Measurements from ENCODE around the gene STXBP6. TPM values are rescaled to one million over a fixed set of nuclear protein-coding genes. Genes with fewer than 3 reads are reported as not detected.

Gene STXBP6
- total and polyA plus RNA-seq, 8 donors: 9.9 to 28.5 (median 23.2) TPM

DNA sequence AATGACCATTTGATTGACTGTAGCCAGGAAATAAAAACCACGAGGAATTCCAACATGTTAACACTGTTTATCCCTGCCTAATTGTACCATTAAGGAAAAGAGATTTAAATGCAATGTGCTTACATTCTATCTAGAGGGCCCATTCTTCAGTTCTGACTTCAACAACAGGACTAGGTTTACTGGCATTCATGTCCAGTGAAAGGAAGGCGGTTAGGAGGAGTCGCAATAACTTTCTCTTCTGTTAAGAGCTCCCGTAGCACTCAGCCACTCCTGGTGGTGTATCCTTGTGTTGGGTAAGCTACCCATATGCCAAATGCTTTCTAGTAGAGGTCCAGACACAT lies 154.7 kb downstream of the STXBP6 start:
- ATAC-seq (peak; percentile 31 to 63 (median 55)), FAIRE-seq (no peak)
- peak overlapping the region in 2 of 4 donors; percentile 27 to 39 for H3K27ac ChIP-seq

DNA sequence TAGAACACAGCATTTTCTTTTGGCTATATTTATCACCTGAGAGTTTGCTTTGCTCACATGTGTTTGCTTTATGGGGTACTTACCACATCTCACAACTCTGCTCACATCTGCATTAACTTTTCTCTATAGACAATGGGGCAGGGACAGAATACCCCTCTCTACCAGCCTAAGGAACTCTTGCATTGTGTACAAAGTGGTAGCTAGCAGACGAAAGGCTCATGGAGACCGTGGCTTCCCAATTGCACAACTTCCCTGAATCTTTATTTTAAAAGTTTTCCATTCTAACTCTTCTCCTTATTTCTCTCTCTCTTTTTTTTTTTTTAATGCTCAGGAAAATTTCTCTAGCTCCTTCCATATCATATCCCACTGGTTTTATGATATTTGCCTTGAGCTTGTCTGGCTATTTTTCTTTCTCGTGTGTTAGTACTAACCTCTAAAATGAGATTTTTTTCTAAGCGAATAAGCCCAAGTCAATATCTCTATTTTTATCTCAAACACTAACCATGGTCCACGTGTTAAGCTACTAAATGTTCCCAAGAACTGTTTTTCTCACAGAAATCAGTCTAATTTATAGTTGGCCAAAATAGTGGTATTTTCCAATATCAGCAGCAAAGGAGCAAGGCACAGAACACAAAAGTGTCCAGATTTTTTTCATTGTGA lies 155.2 kb downstream of the STXBP6 start:
- TF ChIP-seq, protein P1, sequence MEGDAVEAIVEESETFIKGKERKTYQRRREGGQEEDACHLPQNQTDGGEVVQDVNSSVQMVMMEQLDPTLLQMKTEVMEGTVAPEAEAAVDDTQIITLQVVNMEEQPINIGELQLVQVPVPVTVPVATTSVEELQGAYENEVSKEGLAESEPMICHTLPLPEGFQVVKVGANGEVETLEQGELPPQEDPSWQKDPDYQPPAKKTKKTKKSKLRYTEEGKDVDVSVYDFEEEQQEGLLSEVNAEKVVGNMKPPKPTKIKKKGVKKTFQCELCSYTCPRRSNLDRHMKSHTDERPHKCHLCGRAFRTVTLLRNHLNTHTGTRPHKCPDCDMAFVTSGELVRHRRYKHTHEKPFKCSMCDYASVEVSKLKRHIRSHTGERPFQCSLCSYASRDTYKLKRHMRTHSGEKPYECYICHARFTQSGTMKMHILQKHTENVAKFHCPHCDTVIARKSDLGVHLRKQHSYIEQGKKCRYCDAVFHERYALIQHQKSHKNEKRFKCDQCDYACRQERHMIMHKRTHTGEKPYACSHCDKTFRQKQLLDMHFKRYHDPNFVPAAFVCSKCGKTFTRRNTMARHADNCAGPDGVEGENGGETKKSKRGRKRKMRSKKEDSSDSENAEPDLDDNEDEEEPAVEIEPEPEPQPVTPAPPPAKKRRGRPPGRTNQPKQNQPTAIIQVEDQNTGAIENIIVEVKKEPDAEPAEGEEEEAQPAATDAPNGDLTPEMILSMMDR (IDR thresholded peaks at IDR 0.05): no peak
- peak in 3 of 4 donors; percentile 41 to 51 (median 51) for ATAC-seq
- no peak overlapping the region for H3K4me3 ChIP-seq
- no peaks in the 10 kb centered on the region for H3K9me3 ChIP-seq
- 27 to 28% methylated on average over 5 of the region's 5 CpGs for WGBS, 2 donors
- no peaks in the 10 kb centered on the region for H3K36me3 ChIP-seq
- intact Hi-C loops (cut with DNase I): no loop called here
- no peak for FAIRE-seq
- H3K4me1 ChIP-seq: peaks cover 5 to 20% (median 15%) of the 10 kb centered on the region in 3 donors
- no peaks in the 10 kb centered on the region for H3K27me3 ChIP-seq
- H3K27ac ChIP-seq: peak overlapping the region in 2 of 4 donors; percentile 27 to 39
- DNase-seq: no peak

More for the DNA sequence above, 154.7 kb downstream of the STXBP6 start:
- no peak for DNase-seq
- Histone ChIP-seq H3K27me3 (no peaks in the 10 kb centered on the region), H3K36me3 (no peaks in the 10 kb centered on the region), H3K9me3 (no peaks in the 10 kb centered on the region), H3K4me3 (no peak overlapping the region), H3K4me1 (peaks cover 5 to 20% (median 15%) of the 10 kb centered on the region in 3 donors)
- WGBS, 2 donors: 31 to 37% methylated on average over 4 of the region's 4 CpGs
- intact Hi-C loops (cut with DNase I): no loop called here
- TF ChIP-seq, protein P1 (IDR thresholded peaks at IDR 0.05): no peak

DNA sequence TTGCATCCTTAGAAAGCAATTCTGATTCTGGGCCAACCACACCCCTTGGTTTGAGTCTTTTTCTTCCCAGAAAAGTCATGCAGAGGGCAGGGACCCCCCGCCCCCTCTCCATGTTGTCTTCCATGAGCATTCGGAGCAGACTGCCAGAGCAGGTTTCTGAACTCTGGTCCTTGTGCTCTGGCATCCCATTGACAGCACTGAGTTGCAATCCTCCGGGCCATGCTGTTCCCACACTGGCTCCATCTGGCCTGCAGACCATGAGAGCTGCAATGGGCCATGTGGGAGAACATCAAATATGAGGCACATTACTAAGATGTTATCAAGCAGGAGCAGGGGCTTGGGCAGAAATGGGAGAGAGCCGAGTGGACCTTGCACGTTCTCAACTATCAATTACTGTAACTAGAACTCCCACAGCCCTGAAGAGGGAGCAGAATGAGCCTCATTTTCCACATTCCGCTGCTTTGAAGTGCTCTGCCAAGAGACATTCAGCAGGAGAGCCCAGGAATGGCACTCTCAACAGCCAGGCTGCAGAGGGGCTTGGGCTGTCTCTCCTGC lies 157.4 kb downstream of the STXBP6 start:
- WGBS, 2 donors: 82 to 97% methylated on average over 6 of the region's 6 CpGs
- ATAC-seq (no peak), DNase-seq (no peak), FAIRE-seq (no peak)
- Histone ChIP-seq H3K27me3 (no peaks in the 10 kb centered on the region), H3K4me1 (peaks cover 5 to 20% (median 15%) of the 10 kb centered on the region in 3 donors), H3K9me3 (no peaks in the 10 kb centered on the region), H3K27ac (no peak overlapping the region), H3K4me3 (no peak overlapping the region), H3K36me3 (no peaks in the 10 kb centered on the region)
- intact Hi-C loops (cut with DNase I): no loop called here
- TF ChIP-seq, protein P1 (IDR thresholded peaks at IDR 0.05): no peak

DNA sequence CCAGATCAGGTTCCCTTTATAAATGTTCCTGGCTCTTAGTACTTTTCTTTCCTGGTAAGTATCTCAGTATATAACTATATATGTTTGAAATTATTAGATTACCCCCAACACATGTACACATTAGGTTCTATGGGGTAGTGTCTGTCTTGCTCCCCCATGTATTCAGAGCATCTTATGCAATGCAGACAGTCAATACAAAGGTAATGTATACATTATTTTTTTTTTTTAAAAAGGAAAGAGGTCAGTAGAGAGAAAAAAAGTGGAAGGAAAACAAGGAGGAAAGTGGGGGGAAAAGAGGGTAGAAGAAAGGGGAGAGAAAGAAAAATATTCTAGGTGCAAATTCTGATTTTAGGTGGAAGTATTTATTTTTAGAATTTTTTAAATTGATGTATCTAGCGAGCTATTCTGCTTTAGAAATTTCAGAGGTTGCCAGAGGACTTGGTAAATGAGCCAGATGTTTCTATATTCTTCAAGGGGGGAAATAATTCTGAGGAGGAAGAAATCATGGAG lies 157.9 kb downstream of the STXBP6 start:
- ATAC-seq (no peak), FAIRE-seq (no peak), DNase-seq (no peak)
- no peaks in the 10 kb centered on the region for H3K36me3 ChIP-seq
- H3K27ac ChIP-seq: no peak overlapping the region
- H3K4me1 ChIP-seq: peaks cover 5 to 20% (median 15%) of the 10 kb centered on the region in 3 donors
- H3K9me3 ChIP-seq: no peaks in the 10 kb centered on the region
- intact Hi-C loops (cut with DNase I): no loop called here
- no peak overlapping the region for H3K4me3 ChIP-seq
- H3K27me3 ChIP-seq: no peaks in the 10 kb centered on the region
- TF ChIP-seq, protein P1 (IDR thresholded peaks at IDR 0.05): no peak
- WGBS, 2 donors: 92 to 94% methylated on average over 1 of the region's 1 CpG

DNA sequence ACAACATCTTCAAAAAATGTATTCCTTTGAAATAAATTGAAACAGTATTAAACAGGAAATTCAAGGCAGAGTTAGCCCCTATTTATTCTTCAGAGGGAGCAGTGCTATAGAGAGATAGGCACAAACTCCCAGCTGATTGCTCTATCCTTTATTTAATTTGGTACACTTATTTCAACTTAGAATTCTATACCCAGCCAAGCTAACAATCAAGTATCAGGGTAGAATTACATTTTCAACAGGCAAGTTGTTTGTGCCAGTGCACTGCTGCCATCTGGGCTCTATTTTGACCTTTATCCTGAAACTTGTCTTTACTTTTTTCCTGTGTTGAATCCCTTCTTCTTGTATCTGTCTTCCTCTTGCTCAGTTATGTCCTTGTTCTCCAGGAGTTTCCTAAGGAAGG lies 159.2 kb downstream of the STXBP6 start:
- Histone ChIP-seq H3K4me1 (peaks cover 5 to 18% (median 12%) of the 10 kb centered on the region in 3 donors), H3K4me3 (no peak overlapping the region), H3K27me3 (no peaks in the 10 kb centered on the region), H3K27ac (no peak overlapping the region), H3K36me3 (no peaks in the 10 kb centered on the region), H3K9me3 (no peaks in the 10 kb centered on the region)
- ATAC-seq (no peak), DNase-seq (no peak), FAIRE-seq (no peak)
- TF ChIP-seq, protein P1 (IDR thresholded peaks at IDR 0.05): no peak
- intact Hi-C loops (cut with DNase I): no loop called here

All from pancreas (tissue), 10 donors.